DMS114 treated with DMSO at 0.1 percent for 48 hours (cell line): Measurements from ENCODE around the gene CDK6.

Experiments
- DNase-seq: peaks from one replicate; lab custom pipeline; 2025; ENCODE audit not compliant: unreplicated experiment; lab: John Stamatoyannopoulos, UW

Gene CDK6

GRCh38 chr7:92714767-92715166 lies 121.6 kb downstream of the CDK6 start:
- no peak for DNase-seq

- DNase-seq: no peak
These were observed 122.1 kb downstream of the CDK6 start for GRCh38 chr7:92714280-92714679.

GRCh38 chr7:92709912-92710311 lies 126.5 kb downstream of the CDK6 start:
- no peak for DNase-seq

- no peak for DNase-seq
These were observed 127.2 kb downstream of the CDK6 start for GRCh38 chr7:92709150-92709549.

GRCh38 chr7:92708111-92709042 lies 128.0 kb downstream of the CDK6 start:
- no peak for DNase-seq

- DNase-seq: no peak
These were observed 128.9 kb downstream of the CDK6 start for GRCh38 chr7:92707435-92707834.

- no peak for DNase-seq
These were observed 129.8 kb downstream of the CDK6 start for GRCh38 chr7:92706563-92706962.

GRCh38 chr7:92705831-92706230 lies 130.5 kb downstream of the CDK6 start:
- DNase-seq: no peak

- DNase-seq: no peak
These were observed 131.5 kb downstream of the CDK6 start for GRCh38 chr7:92704858-92705257.

GRCh38 chr7:92702535-92702934 lies 133.8 kb downstream of the CDK6 start:
- no peak for DNase-seq

GRCh38 chr7:92699966-92700514 lies 136.3 kb downstream of the CDK6 start:
- DNase-seq: no peak

- no peak for DNase-seq
These were observed 136.8 kb downstream of the CDK6 start for GRCh38 chr7:92699560-92699959.

GRCh38 chr7:92698237-92698841 lies 138.0 kb downstream of the CDK6 start:
- DNase-seq: no peak

GRCh38 chr7:92697414-92697813 lies 139.0 kb downstream of the CDK6 start:
- no peak for DNase-seq

- no peak for DNase-seq
These were observed 139.4 kb downstream of the CDK6 start for GRCh38 chr7:92697012-92697411.

GRCh38 chr7:92696584-92696983 lies 139.8 kb downstream of the CDK6 start:
- DNase-seq: no peak

GRCh38 chr7:92695308-92696261 lies 140.8 kb downstream of the CDK6 start:
- DNase-seq: no peak

- no peak for DNase-seq
These were observed 142.2 kb downstream of the CDK6 start for GRCh38 chr7:92694211-92694610.

- no peak for DNase-seq
These were observed 142.9 kb downstream of the CDK6 start for GRCh38 chr7:92693519-92693918.

GRCh38 chr7:92691578-92691977 lies 144.8 kb downstream of the CDK6 start:
- DNase-seq: peak; percentile 45
